ENCODE results near the gene TGFBR1.

GRCh38 chr9:99062549-99062948 lies 42.4 kb upstream of the TGFBR1 start:
- no peak for TF ChIP-seq POLR2A (IDR thresholded peaks at IDR 0.05; ENCODE audit: low read depth, low read length)
- no peak for TF ChIP-seq CTCF (IDR thresholded peaks at IDR 0.05; ENCODE audit: extremely low read depth in 1 of 2, insufficient read depth in 1 of 2, low read depth in 1 of 2, low read length in 2 of 2)
- no peak for TF ChIP-seq POLR2AphosphoS5 (IDR thresholded peaks at IDR 0.05; ENCODE audit: insufficient read depth, low read depth, low read length)
- no peak for TF ChIP-seq EZH2 (IDR thresholded peaks at IDR 0.05; ENCODE audit: borderline replicate concordance, low read depth, low read length, severe bottlenecking)
- TF ChIP-seq MYC (IDR thresholded peaks at IDR 0.05; ENCODE audit: low read depth, low read length), result no peak
- TF ChIP-seq FOS (IDR thresholded peaks at IDR 0.05; ENCODE audit: borderline replicate concordance, insufficient read depth, low read length), result no peak
- TF ChIP-seq GATA2 (IDR thresholded peaks at IDR 0.05; ENCODE audit: insufficient read depth, insufficient read length, low read depth, low read length), result no peak
